ENCODE data around the gene FAM25A.
"Not testable (repeated sequence)": the region's sequence is repeated elsewhere in the genome, so short reads cannot be mapped to it uniquely, and the experiment has no call there.

The FAM25A gene

DNA sequence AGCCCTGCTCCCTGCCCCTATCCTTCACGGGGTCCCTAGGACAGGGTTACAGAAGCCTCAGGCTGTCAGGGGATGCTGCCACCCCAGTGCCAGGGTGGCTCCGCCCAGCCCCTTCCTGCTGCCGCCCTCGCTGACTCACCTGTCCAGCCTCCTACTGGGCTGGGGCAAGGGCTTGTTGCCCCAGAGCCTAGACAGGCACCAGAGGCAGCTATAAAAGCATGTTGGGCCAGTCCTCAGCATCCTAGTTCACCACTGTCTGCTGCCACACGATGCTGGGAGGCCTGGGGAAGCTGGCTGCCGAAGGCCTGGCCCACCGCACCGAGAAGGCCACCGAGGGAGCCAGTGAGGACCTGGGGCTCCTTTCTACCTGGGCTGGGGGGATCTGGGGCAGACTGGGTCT, at the start of gene FAM25A:
FAM25A (plus strand) TSS at position 239 of the 400 bp plus-strand sequence; CDS start at position 270, 31 bp downstream.
- not testable (repeated sequence) for H3K4me3 ChIP-seq (ENCODE audit: low read depth, low read length); DNase-seq (ENCODE audit: low read depth)

DNA sequence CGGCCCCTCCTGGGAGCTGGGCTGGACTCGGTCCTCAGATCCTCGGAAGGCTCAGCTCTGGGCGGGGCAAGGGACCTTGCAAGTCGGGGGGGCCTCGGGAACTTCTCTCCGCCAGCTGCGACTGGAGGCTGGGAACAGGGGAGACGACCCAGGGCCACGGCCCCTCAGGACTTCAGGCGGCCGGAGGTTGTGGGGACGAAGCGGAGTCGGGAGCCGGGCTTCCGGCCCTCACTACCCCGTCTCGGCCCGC, 49.2 kb upstream of the FAM25A start:
- no peak for DNase-seq (ENCODE audit: low read depth)
- no peak overlapping the region for H3K4me3 ChIP-seq (ENCODE audit: low read depth, low read length)
- TF ChIP-seq, protein P1, sequence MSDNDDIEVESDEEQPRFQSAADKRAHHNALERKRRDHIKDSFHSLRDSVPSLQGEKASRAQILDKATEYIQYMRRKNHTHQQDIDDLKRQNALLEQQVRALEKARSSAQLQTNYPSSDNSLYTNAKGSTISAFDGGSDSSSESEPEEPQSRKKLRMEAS (IDR thresholded peaks at IDR 0.05; ENCODE audit: low read depth, low read length), result no peak
- TF ChIP-seq POLR2A (IDR thresholded peaks at IDR 0.05; ENCODE audit: extremely low read depth, insufficient read length) (no peak), MYC (IDR thresholded peaks at IDR 0.05; ENCODE audit: low read depth, low read length) (no peak)
- TF ChIP-seq, protein P2, sequence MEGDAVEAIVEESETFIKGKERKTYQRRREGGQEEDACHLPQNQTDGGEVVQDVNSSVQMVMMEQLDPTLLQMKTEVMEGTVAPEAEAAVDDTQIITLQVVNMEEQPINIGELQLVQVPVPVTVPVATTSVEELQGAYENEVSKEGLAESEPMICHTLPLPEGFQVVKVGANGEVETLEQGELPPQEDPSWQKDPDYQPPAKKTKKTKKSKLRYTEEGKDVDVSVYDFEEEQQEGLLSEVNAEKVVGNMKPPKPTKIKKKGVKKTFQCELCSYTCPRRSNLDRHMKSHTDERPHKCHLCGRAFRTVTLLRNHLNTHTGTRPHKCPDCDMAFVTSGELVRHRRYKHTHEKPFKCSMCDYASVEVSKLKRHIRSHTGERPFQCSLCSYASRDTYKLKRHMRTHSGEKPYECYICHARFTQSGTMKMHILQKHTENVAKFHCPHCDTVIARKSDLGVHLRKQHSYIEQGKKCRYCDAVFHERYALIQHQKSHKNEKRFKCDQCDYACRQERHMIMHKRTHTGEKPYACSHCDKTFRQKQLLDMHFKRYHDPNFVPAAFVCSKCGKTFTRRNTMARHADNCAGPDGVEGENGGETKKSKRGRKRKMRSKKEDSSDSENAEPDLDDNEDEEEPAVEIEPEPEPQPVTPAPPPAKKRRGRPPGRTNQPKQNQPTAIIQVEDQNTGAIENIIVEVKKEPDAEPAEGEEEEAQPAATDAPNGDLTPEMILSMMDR (IDR thresholded peaks at IDR 0.05; ENCODE audit: low read depth, low read length), result no peak

DNA sequence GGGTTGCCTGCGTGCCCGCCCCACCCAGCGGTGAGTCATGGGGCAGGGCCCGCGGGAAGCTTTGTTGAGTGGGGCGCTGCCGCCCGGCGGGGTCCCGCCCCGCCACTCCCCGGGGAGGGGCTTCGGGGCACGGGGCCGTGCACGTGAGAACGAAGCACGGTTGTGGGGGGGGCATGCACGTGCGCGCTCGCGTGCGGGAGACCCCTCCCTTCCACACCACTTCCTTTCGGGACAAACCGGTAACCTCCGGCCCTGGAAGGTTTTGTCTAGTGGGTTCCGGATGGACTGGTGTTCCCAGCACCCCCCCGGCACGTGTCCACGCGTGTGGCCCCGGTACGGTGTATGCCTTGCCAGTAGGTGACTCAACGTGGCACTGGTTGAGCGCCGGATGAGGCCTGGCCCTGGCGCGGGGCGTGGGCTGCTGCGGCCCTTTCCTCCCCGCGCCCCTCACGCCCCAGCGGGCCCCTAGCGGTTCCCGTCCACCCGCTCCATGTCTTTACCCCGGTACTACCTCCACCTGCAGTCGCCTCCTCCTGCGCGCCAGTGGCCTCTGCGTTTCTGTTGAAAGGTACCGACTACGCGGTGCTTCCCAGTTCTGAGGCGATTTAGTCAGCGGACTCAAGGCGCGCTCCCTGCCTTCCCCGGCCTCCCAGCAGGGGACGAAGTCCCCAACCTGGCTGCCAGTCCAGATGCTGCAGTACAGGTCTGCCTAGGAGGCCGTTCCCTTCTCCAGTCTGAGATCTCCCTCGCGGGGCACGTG, 48.7 kb upstream of the FAM25A start:
- no peak overlapping the region for H3K4me3 ChIP-seq (ENCODE audit: low read depth, low read length)
- TF ChIP-seq MYC (IDR thresholded peaks at IDR 0.05; ENCODE audit: low read depth, low read length), result no peak
- TF ChIP-seq, protein P1 (IDR thresholded peaks at IDR 0.05; ENCODE audit: low read depth, low read length), result no peak
- TF ChIP-seq, protein P2 (IDR thresholded peaks at IDR 0.05; ENCODE audit: low read depth, low read length), result no peak
- TF ChIP-seq POLR2A (IDR thresholded peaks at IDR 0.05; ENCODE audit: extremely low read depth, insufficient read length), result no peak
- peak; percentile 74 for DNase-seq (ENCODE audit: low read depth)

DNA sequence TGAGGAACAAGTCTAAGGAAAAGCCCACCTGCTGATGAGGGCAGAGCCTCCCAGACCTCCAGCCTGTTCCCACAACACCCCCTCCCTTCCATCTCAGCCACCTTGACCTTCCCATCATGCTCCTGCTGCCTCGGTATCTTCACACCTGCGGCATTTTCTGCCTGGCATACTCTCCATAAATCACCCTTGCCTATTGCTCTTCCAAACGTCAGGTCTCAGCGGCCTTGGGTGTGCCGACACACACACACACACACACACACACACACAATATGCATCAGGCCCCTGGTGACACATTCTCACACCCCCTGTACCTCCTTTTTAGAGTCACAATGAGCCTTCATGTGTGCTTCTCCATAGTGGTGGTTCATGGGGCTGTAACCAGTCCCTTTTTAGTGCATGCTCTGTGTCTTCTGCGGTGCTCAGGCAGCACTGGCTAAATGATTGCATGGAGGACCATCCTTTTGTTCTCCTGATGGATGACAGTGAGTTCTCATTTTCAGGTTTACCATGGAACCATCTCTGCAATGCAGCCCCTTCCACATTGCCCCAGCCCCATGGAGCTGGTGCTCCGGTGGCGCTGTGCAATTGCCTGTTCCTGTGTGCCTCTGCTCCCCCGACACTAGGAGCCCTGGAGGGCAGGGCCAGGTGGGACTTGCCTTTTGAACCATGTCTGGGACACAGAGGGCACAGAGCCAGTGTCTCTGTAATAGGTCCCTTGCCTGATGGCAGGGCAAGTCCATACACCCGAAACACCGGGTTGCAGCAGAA, 47.3 kb upstream of the FAM25A start:
- no peak for TF ChIP-seq MYC (IDR thresholded peaks at IDR 0.05; ENCODE audit: low read depth, low read length)
- TF ChIP-seq, protein P2 (IDR thresholded peaks at IDR 0.05; ENCODE audit: low read depth, low read length), result no peak
- TF ChIP-seq, protein P1 (IDR thresholded peaks at IDR 0.05; ENCODE audit: low read depth, low read length), result no peak
- no peak for TF ChIP-seq POLR2A (IDR thresholded peaks at IDR 0.05; ENCODE audit: extremely low read depth, insufficient read length)
- DNase-seq (ENCODE audit: low read depth), result no peak
- H3K4me3 ChIP-seq (ENCODE audit: low read depth, low read length), result no peak overlapping the region

DNA sequence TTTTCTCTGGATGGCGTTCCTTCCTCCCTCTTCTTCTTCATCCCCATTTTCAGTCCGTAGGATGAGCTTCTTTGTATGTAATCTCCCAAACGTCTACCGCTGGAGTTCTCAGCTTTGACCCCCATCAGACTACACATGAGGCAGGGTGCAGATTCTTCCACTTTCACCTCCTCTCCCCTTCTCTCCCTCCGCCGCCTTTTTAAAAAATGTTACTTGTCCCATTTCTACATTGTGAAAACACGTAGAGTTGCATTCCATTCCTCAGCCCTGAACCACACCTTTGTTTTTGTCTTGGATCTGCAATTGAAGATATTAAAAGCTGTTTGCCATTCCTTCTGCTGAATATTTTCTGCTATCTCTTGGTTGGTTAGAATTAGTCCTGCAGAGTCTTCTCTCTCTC, 45.6 kb upstream of the FAM25A start:
- TF ChIP-seq, protein P2 (IDR thresholded peaks at IDR 0.05; ENCODE audit: low read depth, low read length), result no peak
- no peak overlapping the region for H3K4me3 ChIP-seq (ENCODE audit: low read depth, low read length)
- no peak for DNase-seq (ENCODE audit: low read depth)

DNA sequence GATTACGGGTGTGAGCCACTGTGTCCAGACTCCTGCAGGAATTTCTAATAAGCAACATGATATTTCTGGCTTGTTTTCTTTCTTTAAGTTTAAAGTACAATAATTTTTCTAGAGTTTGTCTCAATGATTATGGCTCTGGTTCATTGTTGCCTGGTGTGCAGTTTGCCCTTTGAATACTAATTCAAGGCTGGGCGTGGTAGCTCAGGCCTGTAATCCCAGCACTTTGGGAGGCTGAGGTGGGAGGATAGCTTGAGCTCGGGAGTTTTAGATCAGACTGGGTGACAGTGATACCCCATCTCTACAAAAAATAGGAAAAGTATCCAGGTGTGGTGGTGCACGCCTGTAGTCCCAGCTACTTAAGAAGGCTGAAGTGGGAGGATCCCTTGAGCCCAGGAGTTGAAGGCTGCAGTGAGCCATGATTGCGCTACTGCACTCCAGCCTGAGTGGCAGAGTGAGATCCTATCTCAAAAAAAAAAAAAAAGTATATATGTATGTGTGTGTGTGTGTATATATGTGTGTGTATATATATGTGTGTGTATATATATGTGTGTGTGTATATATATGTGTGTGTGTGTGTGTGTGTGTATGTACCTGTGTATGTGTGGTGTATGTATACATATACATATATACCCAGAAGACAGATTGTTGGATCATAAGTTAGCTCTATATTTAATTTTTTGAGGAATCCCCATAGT, 43.6 kb upstream of the FAM25A start:
- no peak overlapping the region for H3K4me3 ChIP-seq (ENCODE audit: low read depth, low read length)
- no peak for DNase-seq (ENCODE audit: low read depth)
- TF ChIP-seq MYC (IDR thresholded peaks at IDR 0.05; ENCODE audit: low read depth, low read length), result no peak
- TF ChIP-seq, protein P2 (IDR thresholded peaks at IDR 0.05; ENCODE audit: low read depth, low read length), result no peak
- TF ChIP-seq POLR2A (IDR thresholded peaks at IDR 0.05; ENCODE audit: extremely low read depth, insufficient read length), result no peak
- TF ChIP-seq, protein P1 (IDR thresholded peaks at IDR 0.05; ENCODE audit: low read depth, low read length), result no peak

DNA sequence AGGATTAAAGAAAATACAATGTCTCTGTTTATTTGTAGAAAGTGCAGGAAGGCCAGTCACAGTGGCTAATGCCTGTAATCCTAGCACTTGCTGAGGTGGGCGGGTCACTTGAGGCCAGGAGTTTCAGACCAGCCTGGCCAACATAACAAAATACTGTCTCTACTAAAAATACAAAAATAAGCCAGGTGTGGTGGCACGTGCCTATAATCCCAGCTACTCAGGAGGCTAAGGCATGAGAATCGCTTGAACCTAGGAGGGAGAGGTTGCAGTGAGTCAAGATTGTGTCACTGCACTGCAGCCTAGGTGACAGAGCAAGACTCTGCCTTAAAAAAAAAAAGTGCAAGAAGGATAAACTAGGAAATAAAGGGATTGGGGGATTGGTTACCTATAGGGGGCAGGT, 41.6 kb upstream of the FAM25A start:
- not testable (repeated sequence) for DNase-seq (ENCODE audit: low read depth); H3K4me3 ChIP-seq (ENCODE audit: low read depth, low read length)
